Pons (tissue), 1 donor: ENCODE measurements around the gene CHCHD4.

Experiments
- DNase-seq: peaks from one replicate; pipeline ENCODE4 v3.0.0-alpha.2; 2016; ENCODE audit warnings: low spot score

The CHCHD4 gene

DNA sequence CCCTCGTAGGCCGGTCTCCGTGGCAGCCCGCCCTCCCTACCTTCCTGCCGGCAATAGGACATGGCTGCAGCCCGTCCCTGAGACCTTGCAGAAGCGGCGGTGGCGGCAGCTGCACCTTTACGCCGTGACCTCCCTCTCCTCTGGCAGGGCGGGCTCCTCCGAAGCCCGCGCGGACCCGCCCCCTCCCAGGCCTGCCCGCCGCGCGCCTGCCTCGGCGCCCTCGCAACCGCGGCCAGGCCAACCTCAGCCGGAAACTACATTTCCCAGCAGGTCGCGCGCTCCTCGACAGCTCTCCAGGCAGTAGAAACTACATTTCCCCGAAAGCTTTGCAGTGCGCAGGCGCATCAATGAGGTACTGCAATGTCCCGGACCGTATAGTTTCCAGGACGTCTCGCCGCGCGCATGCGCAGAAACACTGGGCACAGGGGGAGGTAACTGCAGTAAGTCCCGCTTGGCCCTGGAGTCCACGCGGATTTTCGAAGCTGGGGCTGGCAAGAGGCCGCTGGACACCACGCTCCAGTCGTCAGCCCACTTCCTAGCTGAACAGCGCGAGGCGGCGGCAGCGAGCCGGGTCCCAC lies at the start of gene CHCHD4, which contains the start of gene TMEM43:
Gene CHCHD4 (minus strand): TSS at position 256 of the 578 bp plus-strand sequence. CDS start 194 bp downstream, at position 62.
Gene TMEM43 (plus strand): TSS at position 438 of the 578 bp plus-strand sequence. CDS start 142 bp downstream, outside the sequence.
- DNase-seq = peak; percentile 99

DNA sequence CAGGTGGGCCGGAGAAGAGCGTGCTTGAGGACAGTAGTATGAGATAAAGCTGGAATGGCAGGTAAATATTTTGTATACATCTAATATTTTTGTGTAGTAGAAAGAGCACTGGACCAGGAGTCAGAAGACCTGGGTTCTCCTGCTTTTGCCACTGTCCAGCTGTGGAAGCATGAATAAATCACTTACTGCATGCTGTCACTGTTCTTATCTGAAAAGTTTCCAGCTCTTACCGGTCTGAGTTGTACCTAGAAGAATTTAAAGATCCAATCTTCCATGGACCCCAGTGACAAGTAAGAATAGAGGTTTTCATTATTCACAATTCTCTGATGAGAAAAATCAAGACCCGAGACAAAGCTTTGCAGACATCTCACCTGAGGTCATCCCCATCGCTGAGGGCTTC lies 47.8 kb upstream of the CHCHD4 start:
- DNase-seq = no peak

GRCh38 chr3:14170531-14171159 lies 46.0 kb upstream of the CHCHD4 start:
- no peak for DNase-seq

- DNase-seq = no peak
These were observed 45.2 kb upstream of the CHCHD4 start for GRCh38 chr3:14169871-14170270.

DNA sequence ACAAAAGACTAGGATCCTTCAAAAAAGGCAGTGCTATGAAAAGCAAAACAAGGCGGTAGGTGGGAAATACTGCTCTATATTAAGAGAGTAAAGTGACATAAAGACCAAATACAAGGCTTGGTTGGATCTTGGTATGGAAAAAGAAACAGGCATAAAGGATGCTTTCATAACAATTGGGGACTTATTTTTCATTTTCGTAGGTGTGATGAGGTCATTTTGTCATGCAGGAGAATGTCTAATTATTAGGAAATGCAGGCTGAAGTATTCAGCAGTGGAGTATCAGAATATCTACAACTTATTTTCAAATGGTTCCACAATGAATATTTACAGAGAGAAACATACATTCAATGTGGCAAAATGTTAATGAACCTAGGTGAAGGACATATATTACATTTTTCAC lies 44.8 kb upstream of the CHCHD4 start:
- DNase-seq = no peak

DNA sequence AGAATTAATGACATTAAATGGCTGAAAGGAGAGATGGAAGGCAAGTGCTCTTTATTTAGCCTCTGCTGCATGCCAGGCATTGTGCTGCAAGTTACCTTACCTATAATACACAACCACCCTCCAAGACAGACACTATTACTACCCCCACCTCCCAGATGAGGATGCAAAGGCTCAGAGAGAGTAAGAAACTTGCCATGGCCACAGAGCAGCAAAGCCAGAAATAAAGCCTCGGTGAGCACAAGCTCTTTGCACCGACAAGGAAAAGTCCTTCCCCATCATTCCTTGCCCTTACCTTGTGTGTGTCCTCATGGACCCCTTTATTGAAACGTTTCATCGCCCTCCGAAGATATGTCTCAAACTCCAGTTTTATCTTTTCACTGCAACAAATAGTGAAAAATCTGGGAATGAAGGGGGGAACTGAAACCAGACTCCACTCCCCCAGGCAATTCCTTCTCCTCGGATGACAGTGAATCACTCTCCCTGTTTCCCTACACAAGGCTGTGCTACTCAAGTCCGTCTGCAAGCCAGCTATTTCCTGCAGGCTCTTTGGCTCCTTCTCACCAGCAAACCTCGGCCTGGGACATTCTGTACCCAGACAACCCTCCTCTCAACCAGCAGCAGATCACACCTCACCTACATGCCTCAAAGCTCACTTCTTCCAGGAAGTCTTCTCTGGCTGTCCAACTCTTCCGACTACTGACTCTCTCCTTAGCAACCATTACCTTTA lies 42.4 kb upstream of the CHCHD4 start:
- DNase-seq = no peak

GRCh38 chr3:14162178-14162577 lies 37.5 kb upstream of the CHCHD4 start:
- DNase-seq = no peak

- no peak for DNase-seq
These were observed 36.6 kb upstream of the CHCHD4 start for GRCh38 chr3:14161282-14161681.

- DNase-seq = no peak
These were observed 34.8 kb upstream of the CHCHD4 start for GRCh38 chr3:14159426-14159825.

DNA sequence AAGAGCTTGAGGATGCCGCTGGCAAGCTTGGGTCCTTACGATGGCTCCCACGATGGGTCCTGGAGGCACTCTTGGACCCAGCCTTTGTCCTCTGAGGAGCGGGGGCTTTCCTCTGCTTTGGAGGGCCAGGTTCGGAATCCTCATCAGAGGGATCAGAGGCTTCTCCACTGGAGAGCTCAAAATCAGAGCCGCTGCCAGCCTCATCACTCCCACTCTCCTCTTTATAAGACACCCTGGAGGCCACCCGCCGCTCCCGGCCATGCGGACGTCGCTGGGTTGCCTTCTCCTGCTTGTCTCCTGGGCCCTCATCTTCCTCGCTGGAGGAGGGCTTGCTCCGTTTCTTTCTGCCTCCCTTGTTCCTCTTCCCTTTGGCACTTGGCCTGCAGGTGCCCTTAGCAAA lies 33.7 kb upstream of the CHCHD4 start:
- no peak for DNase-seq

DNA sequence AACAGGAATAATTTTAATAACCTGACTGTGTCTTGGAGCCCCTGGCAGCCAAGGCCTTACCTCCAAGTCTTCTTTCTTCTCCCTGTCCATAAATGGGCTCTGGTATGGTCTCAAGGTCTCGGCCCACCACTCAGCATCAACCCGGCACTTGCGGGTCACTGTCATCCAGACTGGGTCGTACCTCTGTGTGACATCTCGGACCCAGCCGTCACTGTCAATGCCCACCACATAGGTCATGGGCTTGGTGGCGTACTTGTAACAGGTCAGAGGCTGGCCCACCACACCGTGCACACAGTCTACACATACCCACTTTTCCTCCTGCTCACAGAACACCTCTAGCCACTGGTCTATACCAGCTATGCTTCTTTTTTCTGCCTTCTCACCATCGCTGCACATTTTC lies 33.3 kb upstream of the CHCHD4 start:
- no peak for DNase-seq

GRCh38 chr3:14156843-14157561 lies 32.3 kb upstream of the CHCHD4 start:
- DNase-seq = no peak

DNA sequence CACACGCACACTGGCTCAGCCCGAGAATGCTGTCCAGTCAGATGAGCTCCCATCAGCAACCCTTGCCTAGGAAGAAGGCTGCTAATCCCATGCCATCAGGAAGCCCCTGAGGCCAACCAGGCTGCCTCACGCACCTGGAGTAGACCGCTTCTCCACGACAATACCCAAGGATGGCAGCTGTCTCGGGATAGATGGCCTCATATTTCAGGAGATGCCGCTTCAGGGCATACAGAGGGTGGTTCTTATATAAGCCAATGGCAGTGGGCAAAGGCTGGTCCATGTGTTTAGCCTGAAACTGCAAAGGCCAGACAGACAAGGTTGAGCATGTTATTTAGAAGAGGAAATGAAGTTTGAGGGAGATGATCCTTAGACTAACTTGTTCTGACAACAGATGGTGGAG lies 31.5 kb upstream of the CHCHD4 start:
- no peak for DNase-seq

DNA sequence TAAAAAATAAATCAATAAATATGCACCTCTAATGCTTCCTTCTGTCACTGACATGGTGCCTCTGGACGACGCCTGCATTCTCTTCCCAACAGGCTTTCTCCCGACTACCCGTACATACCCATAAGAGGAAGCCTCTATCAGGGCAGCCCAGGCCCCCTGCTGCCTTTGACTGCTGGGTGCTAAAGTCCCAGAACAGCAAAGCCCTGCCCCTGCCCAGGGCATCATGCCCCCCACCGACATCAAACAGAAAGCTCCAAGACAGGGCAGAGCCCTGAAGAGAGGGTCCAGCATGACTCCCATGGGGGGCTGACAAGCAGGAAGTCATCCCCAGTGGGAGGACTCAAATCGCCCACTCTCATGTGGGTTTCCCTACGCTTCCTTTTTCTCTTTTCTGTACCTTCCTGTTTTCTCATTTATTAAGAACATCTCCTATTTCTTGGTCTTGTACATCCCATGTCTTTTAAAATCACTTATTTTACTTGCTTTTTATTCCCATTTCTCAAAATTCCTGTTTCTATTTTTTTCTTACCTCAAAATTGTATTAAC lies 30.3 kb upstream of the CHCHD4 start:
- DNase-seq = no peak

DNA sequence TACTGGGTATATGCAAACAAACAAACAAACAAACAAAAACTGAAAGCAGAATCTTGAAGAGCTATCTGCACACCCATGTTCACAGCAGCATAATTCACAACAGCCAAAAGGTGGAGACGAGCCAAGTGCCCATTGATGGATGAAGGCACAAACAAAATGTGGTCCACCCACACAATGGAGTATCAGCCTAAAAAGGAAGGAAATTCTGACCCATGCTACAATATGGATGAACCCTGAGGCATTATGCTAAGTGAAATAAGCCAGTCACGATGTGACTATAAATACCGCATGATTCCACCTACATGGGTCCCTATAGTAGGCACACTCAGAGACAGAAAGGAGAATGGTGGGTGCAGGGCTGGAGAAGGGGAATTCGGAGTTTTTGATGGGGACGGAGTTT lies 29.6 kb upstream of the CHCHD4 start:
- DNase-seq = no peak

- no peak for DNase-seq
These were observed 29.0 kb upstream of the CHCHD4 start for GRCh38 chr3:14153663-14154062.

DNA sequence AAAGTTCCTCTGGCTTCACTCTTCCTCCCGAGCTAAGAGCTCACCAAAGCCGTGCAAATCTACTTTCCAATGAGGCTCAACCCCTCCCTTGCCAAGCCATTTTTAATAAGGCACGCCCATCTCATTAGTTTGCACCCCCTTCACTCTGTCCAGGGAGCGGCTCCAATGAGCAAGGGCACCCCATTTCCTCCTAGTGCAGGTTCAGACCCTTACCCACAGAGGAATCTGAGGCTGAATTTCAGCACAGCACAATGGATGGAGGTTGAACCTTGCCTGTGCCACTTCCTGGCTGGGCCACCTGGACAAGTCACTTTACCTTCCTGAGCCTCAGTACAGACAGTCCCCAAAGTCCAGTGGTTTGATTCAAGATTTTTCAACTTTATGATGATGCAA lies 28.3 kb upstream of the CHCHD4 start:
- DNase-seq = no peak

GRCh38 chr3:14152233-14152962 lies 27.7 kb upstream of the CHCHD4 start:
- DNase-seq = no peak

GRCh38 chr3:14151471-14152083 lies 26.9 kb upstream of the CHCHD4 start:
- no peak for DNase-seq

GRCh38 chr3:14150491-14151230 lies 26.0 kb upstream of the CHCHD4 start:
- DNase-seq = no peak

GRCh38 chr3:14150078-14150477 lies 25.4 kb upstream of the CHCHD4 start:
- DNase-seq = no peak
